ENCODE data around the gene SCYL1. TPM values are rescaled to one million over a fixed set of nuclear protein-coding genes. Genes with fewer than 3 reads are reported as not detected.

Gene SCYL1
- total and polyA plus RNA-seq, 2 of the 4 experiments (the other 2 are of a cell fraction) = 96.4 to 150 TPM

- peaks cover 83% of the 10 kb centered on the region for H4K20me1 ChIP-seq (ENCODE audit: insufficient read depth, low read length)
- peak overlapping the region; percentile 38; the same call in 1 of the 2 replicates for H3K27ac ChIP-seq (ENCODE audit: insufficient read depth, low read length)
- DNase-seq = peak; percentile 64
- 0% methylated on average over 1 of the region's 6 CpGs; no CpG with 5 or more reads in 1 of the 2 experiments for WGBS, 2 experiments (ENCODE audit: extremely low coverage in 2 of 2, insufficient read length in 1 of 2)
- H3K14ac ChIP-seq (replicated peaks; ENCODE audit: low read depth, low read length) = peak overlapping the region; percentile 91
- H3K56ac ChIP-seq (ENCODE audit: extremely low read depth, insufficient read depth, low read length) = peak overlapping the region; percentile 67
- no peak overlapping the region for H2BK15ac ChIP-seq (ENCODE audit: low read depth, low read length)
- BruUV-seq (replicated peaks) = no TSS peak
- no peak overlapping the region for H4K91ac ChIP-seq (ENCODE audit: insufficient read depth, low read depth, low read length)
- H2AFZ ChIP-seq (replicated peaks; ENCODE audit: low read length, poor library complexity) = no peak overlapping the region
- H2BK20ac ChIP-seq (ENCODE audit: low read depth, low read length) = no peak overlapping the region
- no peaks in the 10 kb centered on the region for H3K4me1 ChIP-seq (ENCODE audit: control insufficient read depth, insufficient read depth, low read length)
- no peak overlapping the region for H4K5ac ChIP-seq (ENCODE audit: low read depth, low read length)
- peak overlapping the region; percentile 81; the same call in 1 of the 2 replicates for H3K4me2 ChIP-seq (ENCODE audit: low read depth, low read length)
- H3K4ac ChIP-seq (ENCODE audit: low read depth, low read length) = no peak overlapping the region
- peaks cover 51% of the 10 kb centered on the region for H3K36me3 ChIP-seq (ENCODE audit: control insufficient read depth, insufficient read depth, low read length)
- H3K23ac ChIP-seq (ENCODE audit: low read depth, low read length) = peak overlapping the region; percentile 88
- dilution Hi-C loops (cut with HindIII; ENCODE audit: low sequenced_read_pairs, unreplicated experiment) = no loop called here
- H3K9me3 ChIP-seq (ENCODE audit: control insufficient read depth, insufficient read depth, low read length) = no peaks in the 10 kb centered on the region
- peak overlapping the region; percentile 41; the same call in 1 of the 2 replicates for H3K18ac ChIP-seq (ENCODE audit: low read depth, low read length)
- no peak for ATAC-seq (ENCODE audit: low read depth)
- no peak overlapping the region for H2BK120ac ChIP-seq (ENCODE audit: low read depth, low read length)
- CTCF ChIA-PET = no interaction called here
- H2BK5ac ChIP-seq (ENCODE audit: low read depth, low read length, poor library complexity, severe bottlenecking) = peak overlapping the region; percentile 96
- peaks cover 0 to 26% of the 10 kb centered on the region in 2 experiments; a peak in 2 of 4 replicates for H3K79me1 ChIP-seq (ENCODE audit: low read depth in 1 of 2, low read length in 2 of 2)
- TF ChIP-seq NFE2L2 (IDR thresholded peaks at IDR 0.05; ENCODE audit: low read depth, low read length) = no peak
- no peak for TF ChIP-seq BHLHE40 (IDR thresholded peaks at IDR 0.05; ENCODE audit: low read depth, low read length)
- TF ChIP-seq ELK1 (IDR thresholded peaks at IDR 0.05; ENCODE audit: borderline replicate concordance, low read depth, low read length) = no peak
- TF ChIP-seq USF2 (IDR thresholded peaks at IDR 0.05; ENCODE audit: low read depth, low read length) = no peak
- no peak for TF ChIP-seq RAD21 (IDR thresholded peaks at IDR 0.05; ENCODE audit: low read length)
- no peak for TF ChIP-seq CEBPB (IDR thresholded peaks at IDR 0.05; ENCODE audit: low read depth, low read length)
- no peak for TF ChIP-seq MAFK (IDR thresholded peaks at IDR 0.05; ENCODE audit: low read depth, low read length)
- TF ChIP-seq CHD1 (IDR thresholded peaks at IDR 0.05; ENCODE audit: low read depth, low read length) = no peak
- no peak for TF ChIP-seq CTCF (conservative IDR thresholded peaks at IDR 0.05; ENCODE audit: low read depth, low read length)
- TF ChIP-seq RCOR1 (IDR thresholded peaks at IDR 0.05; ENCODE audit: insufficient replicate concordance, low read length) = no peak
- no peak for TF ChIP-seq MAZ (IDR thresholded peaks at IDR 0.05; ENCODE audit: borderline replicate concordance, low read depth, low read length)
- no peak for TF ChIP-seq RFX5 (IDR thresholded peaks at IDR 0.05; ENCODE audit: low read depth, low read length)
- intact Hi-C loops (cut with micrococcal nuclease) = no loop called here
- no peak overlapping the region for H2AK9ac ChIP-seq (replicated peaks; ENCODE audit: low read depth, low read length, poor library complexity)
- POLR2A ChIA-PET (ENCODE audit: unreplicated experiment) = interaction anchor here (0.6 to 14.2 kb wide), 11 partner anchors 13 to 1876 kb away, joined by 3 to 494 read pairs (median 4); partner anchors contain the start of gene NEAT1
- H3K9ac ChIP-seq (ENCODE audit: low read depth, low read length) = peak overlapping the region; percentile 97
- H3K4me3 ChIP-seq (ENCODE audit: insufficient read depth, low read depth, low read length) = peak overlapping the region; percentile 72
- no peak overlapping the region; a peak in 1 of 4 replicates for H4K8ac ChIP-seq (ENCODE audit: low read depth in 2 of 2, low read length in 2 of 2)
- H3K9me1 ChIP-seq (ENCODE audit: insufficient read depth, low read length) = no peaks in the 10 kb centered on the region
- H2AK5ac ChIP-seq (ENCODE audit: low read depth, low read length) = no peak overlapping the region
- H3K27me3 ChIP-seq (ENCODE audit: control insufficient read depth, insufficient read depth, low read length) = no peaks in the 10 kb centered on the region
- in situ Hi-C loops (cut with MboI; ENCODE audit: low sequenced_read_pairs) = no loop called here
Measured at GRCh38 chr11:65502555-65503367, 22.1 kb upstream of the SCYL1 start.

Measured in IMR-90 (cell line).